ENCODE measurements around the gene ATP5F1B. TPM values are rescaled to one million over a fixed set of nuclear protein-coding genes. Genes with fewer than 3 reads are reported as not detected.

ATP5F1B gene
- total and polyA plus RNA-seq, 9 of the 15 experiments (the other 6 are each of a cell fraction or from before 2014, with no cell fraction given), result 908 to 3,125 (median 1,482) TPM

DNA sequence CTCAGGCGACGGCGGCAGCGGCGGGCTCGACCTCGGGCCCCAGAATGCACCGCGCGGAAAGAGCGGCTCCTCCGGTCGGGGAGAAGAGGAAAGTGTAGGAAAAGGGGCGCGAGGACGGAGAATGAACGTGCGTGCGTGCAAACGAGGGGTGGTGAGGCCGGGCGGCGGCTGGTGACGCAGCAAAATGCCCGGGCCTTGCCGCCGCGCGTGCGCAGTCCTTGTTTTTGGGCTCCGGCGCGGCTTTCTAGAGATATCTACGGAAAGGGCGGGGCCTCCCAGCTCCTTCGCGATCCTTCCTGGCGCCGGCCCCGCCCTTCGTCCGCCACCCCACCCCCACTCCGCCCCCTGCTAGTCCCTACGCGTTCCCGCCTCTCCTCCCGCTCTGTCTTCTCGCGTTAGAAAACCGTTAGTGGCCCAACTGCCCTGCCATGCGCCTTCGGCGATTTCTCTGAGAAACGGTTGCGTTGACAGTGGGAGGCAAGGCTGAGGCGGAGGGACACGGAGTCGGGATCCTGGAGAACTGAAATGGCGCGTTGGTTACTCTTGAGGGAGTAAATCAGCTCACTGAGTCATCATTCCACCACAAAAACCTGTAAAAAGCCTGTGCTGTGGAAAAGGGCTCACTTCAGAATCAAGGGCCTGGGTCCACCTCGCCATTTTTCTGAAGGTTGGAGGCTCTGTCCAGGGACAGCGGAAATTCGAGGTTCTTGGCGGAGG, 42.5 kb upstream of the ATP5F1B start, which contains the start of gene PTGES3 (continued):
- no peak for TF ChIP-seq ZNF518B (CRISPR knock-in tag; IDR thresholded peaks at IDR 0.05)
- TF ChIP-seq BRF1 (IDR thresholded peaks at IDR 0.05; ENCODE audit: borderline replicate concordance, extremely low read depth, insufficient read length), result no peak
- no peak for TF ChIP-seq SREBF1 (IDR thresholded peaks at IDR 0.05; ENCODE audit: borderline replicate concordance, low read depth, low read length)
- 0 out of 2 replicates have a peak, but pooled peaks have one; percentile 86 for TF ChIP-seq ZNF589 (CRISPR knock-in tag; IDR thresholded peaks at IDR 0.05; ENCODE audit: low read depth)
- TF ChIP-seq ZNF316 (IDR thresholded peaks at IDR 0.05), result peak; percentile 98
- no peak for TF ChIP-seq NFXL1 (CRISPR knock-in tag; IDR thresholded peaks at IDR 0.05)
- 0 out of 2 replicates have a peak, but pooled peaks have one; percentile 23 for TF ChIP-seq SMARCC2 (IDR thresholded peaks at IDR 0.05; ENCODE audit: low read depth)
- TF ChIP-seq, protein P1, sequence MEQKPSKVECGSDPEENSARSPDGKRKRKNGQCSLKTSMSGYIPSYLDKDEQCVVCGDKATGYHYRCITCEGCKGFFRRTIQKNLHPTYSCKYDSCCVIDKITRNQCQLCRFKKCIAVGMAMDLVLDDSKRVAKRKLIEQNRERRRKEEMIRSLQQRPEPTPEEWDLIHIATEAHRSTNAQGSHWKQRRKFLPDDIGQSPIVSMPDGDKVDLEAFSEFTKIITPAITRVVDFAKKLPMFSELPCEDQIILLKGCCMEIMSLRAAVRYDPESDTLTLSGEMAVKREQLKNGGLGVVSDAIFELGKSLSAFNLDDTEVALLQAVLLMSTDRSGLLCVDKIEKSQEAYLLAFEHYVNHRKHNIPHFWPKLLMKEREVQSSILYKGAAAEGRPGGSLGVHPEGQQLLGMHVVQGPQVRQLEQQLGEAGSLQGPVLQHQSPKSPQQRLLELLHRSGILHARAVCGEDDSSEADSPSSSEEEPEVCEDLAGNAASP (IDR thresholded peaks at IDR 0.05), result no peak
- TF ChIP-seq CBX8 (IDR thresholded peaks at IDR 0.05; ENCODE audit: borderline replicate concordance, extremely low read depth, low read depth, low read length, poor library complexity, severe bottlenecking), result no peak
- TF ChIP-seq SAFB (IDR thresholded peaks at IDR 0.05; ENCODE audit: borderline replicate concordance, low read depth, low read length), result no peak
- TF ChIP-seq MCM2 (IDR thresholded peaks at IDR 0.05; ENCODE audit: low read depth), result no peak
- TF ChIP-seq HBP1 (CRISPR knock-in tag; IDR thresholded peaks at IDR 0.05), result no peak
- no peak for TF ChIP-seq ZNF146 (CRISPR knock-in tag; IDR thresholded peaks at IDR 0.05; ENCODE audit: unreplicated experiment)
- no peak for TF ChIP-seq HMG20A (CRISPR knock-in tag; conservative IDR thresholded peaks at IDR 0.05)
- TF ChIP-seq TFAP4 (CRISPR knock-in tag; IDR thresholded peaks at IDR 0.05; ENCODE audit: borderline replicate concordance), result peak; percentile 71
- TF ChIP-seq, protein P2, sequence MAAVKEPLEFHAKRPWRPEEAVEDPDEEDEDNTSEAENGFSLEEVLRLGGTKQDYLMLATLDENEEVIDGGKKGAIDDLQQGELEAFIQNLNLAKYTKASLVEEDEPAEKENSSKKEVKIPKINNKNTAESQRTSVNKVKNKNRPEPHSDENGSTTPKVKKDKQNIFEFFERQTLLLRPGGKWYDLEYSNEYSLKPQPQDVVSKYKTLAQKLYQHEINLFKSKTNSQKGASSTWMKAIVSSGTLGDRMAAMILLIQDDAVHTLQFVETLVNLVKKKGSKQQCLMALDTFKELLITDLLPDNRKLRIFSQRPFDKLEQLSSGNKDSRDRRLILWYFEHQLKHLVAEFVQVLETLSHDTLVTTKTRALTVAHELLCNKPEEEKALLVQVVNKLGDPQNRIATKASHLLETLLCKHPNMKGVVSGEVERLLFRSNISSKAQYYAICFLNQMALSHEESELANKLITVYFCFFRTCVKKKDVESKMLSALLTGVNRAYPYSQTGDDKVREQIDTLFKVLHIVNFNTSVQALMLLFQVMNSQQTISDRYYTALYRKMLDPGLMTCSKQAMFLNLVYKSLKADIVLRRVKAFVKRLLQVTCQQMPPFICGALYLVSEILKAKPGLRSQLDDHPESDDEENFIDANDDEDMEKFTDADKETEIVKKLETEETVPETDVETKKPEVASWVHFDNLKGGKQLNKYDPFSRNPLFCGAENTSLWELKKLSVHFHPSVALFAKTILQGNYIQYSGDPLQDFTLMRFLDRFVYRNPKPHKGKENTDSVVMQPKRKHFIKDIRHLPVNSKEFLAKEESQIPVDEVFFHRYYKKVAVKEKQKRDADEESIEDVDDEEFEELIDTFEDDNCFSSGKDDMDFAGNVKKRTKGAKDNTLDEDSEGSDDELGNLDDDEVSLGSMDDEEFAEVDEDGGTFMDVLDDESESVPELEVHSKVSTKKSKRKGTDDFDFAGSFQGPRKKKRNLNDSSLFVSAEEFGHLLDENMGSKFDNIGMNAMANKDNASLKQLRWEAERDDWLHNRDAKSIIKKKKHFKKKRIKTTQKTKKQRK (IDR thresholded peaks at IDR 0.05; ENCODE audit: borderline replicate concordance, low read depth, low read length), result no peak
